OCI-LY1 (cell line): Measurements from ENCODE around the gene POLR1E.

Source experiments
- CTCF ChIP-seq: fragments of 200-600 bp; sonication (generic), shearing (Covaris generic); IDR thresholded peaks from 2 replicates; pipeline ENCODE4 v1.5.1; 2017; ENCODE audit warnings: mild to moderate bottlenecking, antibody characterized with exemption, low read length, moderate library complexity, mixed read lengths
- EZH2 ChIP-seq: fragments of 200-600 bp; sonication (generic), shearing (Covaris generic); IDR thresholded peaks from 2 replicates; pipeline ENCODE4 v1.8.0; 2017; ENCODE audit warnings: borderline replicate concordance, mixed run types, mild to moderate bottlenecking, antibody characterized with exemption, low read length, moderate library complexity, mixed read lengths

- no peak for TF ChIP-seq CTCF
- no peak for TF ChIP-seq EZH2
Measured at GRCh38 chr9:37542488-37542887, 56.7 kb downstream of the POLR1E start.
